SK-N-SH (cell line): ENCODE results near the gene VWDE. TPM values are rescaled to one million over a fixed set of nuclear protein-coding genes. Genes with fewer than 3 reads are reported as not detected.

Experiments used
- CTCF ChIA-PET: fragments of 300-600, 350-600 bp; formaldehyde crosslinking; extraction: SDS; loops from one replicate; lab custom pipeline; 2021; lab: Yijun Ruan, JAX
- POLR2A ChIA-PET: fragments of 350-600 bp; sonication (Branson Sonifier 250); formaldehyde crosslinking; extraction: SDS; loops from one replicate; lab custom pipeline; 2020; ENCODE audit warnings: antibody characterized with exemption, inconsistent platforms; lab: Yijun Ruan, JAX
- DNase-seq: peaks from one replicate; pipeline ENCODE4 v3.0.0; 2012
- H2AFZ ChIP-seq: fragments of 200-600 bp; sonication (generic); 2 replicates; pipeline ENCODE4 v1.8.1; 2016; ENCODE audit warnings: antibody characterized with exemption, mild to moderate bottlenecking, low read depth
- H3F3A ChIP-seq: fragments of 200-600 bp; sonication (generic); replicated peaks from 2 replicates; pipeline ENCODE3; 2016; ENCODE audit warnings: antibody characterized with exemption, mild to moderate bottlenecking; ENCODE audit not compliant: insufficient read depth
- H3K27ac ChIP-seq, 2 experiments: fragments of 200-500 bp in 1 of 2; fragments of 200-600 bp in 1 of 2; sonication (Bioruptor generic) in 1 of 2; sonication (generic), shearing (Covaris generic) in 1 of 2; 2 replicates each; pipeline versions ENCODE4 v1.5.1 to v1.6.1; 2014 to 2016; ENCODE audit warnings: low read depth in 2 of 2, inconsistent platforms in 1 of 2, low read length in 1 of 2, mild to moderate bottlenecking in 1 of 2, mixed read lengths in 1 of 2
- H3K27me3 ChIP-seq: fragments of 200-600 bp; sonication (generic), shearing (Covaris generic); 2 replicates; pipeline ENCODE4 v1.6.1; 2016; ENCODE audit warnings: mixed run types; ENCODE audit not compliant: insufficient read depth
- H3K36me3 ChIP-seq, 2 experiments: fragments of 200-500 bp in 1 of 2; fragments of 200-600 bp in 1 of 2; sonication (Bioruptor generic) in 1 of 2; sonication (generic) in 1 of 2; replicated peaks in 1 of 2; 2 replicates each; pipeline versions ENCODE3 to v1.5.1; 2014 to 2016; ENCODE audit warnings: low read length in 1 of 2, mild to moderate bottlenecking in 1 of 2; ENCODE audit not compliant: insufficient read depth in 2 of 2, control insufficient read depth in 1 of 2
- H3K4me1 ChIP-seq, 2 experiments: fragments of 200-500 bp in 1 of 2; fragments of 200-600 bp in 1 of 2; sonication (Bioruptor generic) in 1 of 2; sonication (generic), shearing (Covaris generic) in 1 of 2; 2 replicates each; pipeline versions ENCODE4 v1.5.1 to v1.6.1; 2014 to 2016; ENCODE audit warnings: low read depth in 1 of 2, low read length in 1 of 2, mixed run types in 1 of 2; ENCODE audit not compliant: insufficient read depth in 2 of 2, control insufficient read depth in 1 of 2
- H3K4me2 ChIP-seq: fragments of 200-600 bp; sonication (generic), shearing (Covaris generic); 2 replicates; pipeline ENCODE4 v1.6.1; 2017; ENCODE audit warnings: mixed run types
- H3K4me3 ChIP-seq, 2 experiments: fragments of 200-500 bp in 1 of 2; fragments of 200-600 bp in 1 of 2; sonication (Bioruptor generic) in 1 of 2; sonication (generic), shearing (Covaris generic) in 1 of 2; 2 replicates each; pipeline versions ENCODE4 v1.5.1 to v1.8.1; 2014 to 2016; ENCODE audit warnings: low read depth in 2 of 2, inconsistent platforms in 1 of 2, low read length in 1 of 2, mild to moderate bottlenecking in 1 of 2, mixed read lengths in 1 of 2, moderate library complexity in 1 of 2
- H3K79me2 ChIP-seq: fragments of 200-600 bp; sonication (generic); 2 replicates; pipeline ENCODE4 v1.8.1; 2017; ENCODE audit warnings: mild to moderate bottlenecking; ENCODE audit not compliant: insufficient read depth
- H3K9ac ChIP-seq: fragments of 200-600 bp; sonication (generic); 2 replicates; pipeline ENCODE4 v1.6.1; 2017; ENCODE audit warnings: mixed run types
- H3K9me2 ChIP-seq: fragments of 200-600 bp; sonication (generic); 2 replicates; pipeline ENCODE4 v1.6.1; 2017; ENCODE audit warnings: mixed run types
- H3K9me3 ChIP-seq: fragments of 200-600 bp; sonication (generic); 2 replicates; pipeline ENCODE4 v1.6.1; 2017; ENCODE audit warnings: mixed run types, mild to moderate bottlenecking, moderate library complexity
- H4K20me1 ChIP-seq: fragments of 200-600 bp; sonication (generic); 2 replicates; pipeline ENCODE4 v1.6.1; 2017; ENCODE audit warnings: mild to moderate bottlenecking, mixed run types; ENCODE audit not compliant: insufficient read depth
- CHD2 ChIP-seq: fragments of 150-350 bp; IDR thresholded peaks from 2 replicates; pipeline ENCODE4 v1.6.1; 2018; ENCODE audit warnings: low read length; ENCODE audit not compliant: partially characterized antibody
- EP300 ChIP-seq, 2 experiments: IDR thresholded peaks; 2 replicates each; pipeline versions ENCODE4 v1.4.0 to v1.6.1; 2012; ENCODE audit warnings: borderline replicate concordance in 1 of 2, low read depth in 1 of 2, low read length in 1 of 2
- EZH2phosphoT487 ChIP-seq: fragments of 200-600 bp; sonication (generic); IDR thresholded peaks from 2 replicates; pipeline ENCODE4 v1.6.1; 2017; ENCODE audit warnings: low read depth, mixed run types, mild to moderate bottlenecking, antibody characterized with exemption, moderate library complexity, borderline replicate concordance
- FOXM1 ChIP-seq: IDR thresholded peaks from 2 replicates; pipeline ENCODE4 v1.4.0; 2012; ENCODE audit warnings: low read depth, mild to moderate bottlenecking
- GATA2 ChIP-seq: sonication (generic); formaldehyde crosslinking; IDR thresholded peaks from 2 replicates; pipeline ENCODE4 v1.5.0; 2020; ENCODE audit warnings: mild to moderate bottlenecking, missing genetic modification reagents
- JUND ChIP-seq: IDR thresholded peaks from 2 replicates; pipeline ENCODE4 v1.4.0; 2012
- MAX ChIP-seq: IDR thresholded peaks from 2 replicates; pipeline ENCODE4 v1.4.0; 2012; ENCODE audit warnings: low read depth
- MEF2A ChIP-seq: IDR thresholded peaks from 2 replicates; pipeline ENCODE4 v1.4.0; 2012; ENCODE audit warnings: low read depth, borderline replicate concordance
- MXI1 ChIP-seq: IDR thresholded peaks from 2 replicates; pipeline ENCODE4 v1.6.1; 2012; ENCODE audit warnings: mild to moderate bottlenecking, low read depth, low read length, improper control_type of control experiment
- NFIC ChIP-seq: IDR thresholded peaks from 2 replicates; pipeline ENCODE4 v1.4.0; 2012; ENCODE audit warnings: borderline replicate concordance
- NRF1 ChIP-seq: IDR thresholded peaks from 2 replicates; pipeline ENCODE4 v1.6.1; 2012; ENCODE audit warnings: low read depth, mild to moderate bottlenecking, low read length
- POLR2AphosphoS5 ChIP-seq: IDR thresholded peaks from 2 replicates; pipeline ENCODE4 v1.6.1; 2012; ENCODE audit warnings: low read depth, low read length
- RAD21 ChIP-seq: IDR thresholded peaks from 2 replicates; pipeline ENCODE4 v1.6.1; 2012; ENCODE audit warnings: mild to moderate bottlenecking, low read length
- RFX5 ChIP-seq: IDR thresholded peaks from 2 replicates; pipeline ENCODE4 v1.6.1; 2012; ENCODE audit warnings: mild to moderate bottlenecking, improper control_type of control experiment, low read length
- TAF1 ChIP-seq: IDR thresholded peaks from 2 replicates; pipeline ENCODE4 v1.6.1; 2012; ENCODE audit warnings: low read depth, mild to moderate bottlenecking, low read length, moderate library complexity, borderline replicate concordance
- YY1 ChIP-seq: IDR thresholded peaks from 2 replicates; pipeline ENCODE4 v1.4.0; 2012; ENCODE audit warnings: low read depth, mild to moderate bottlenecking
- ZBTB33 ChIP-seq: IDR thresholded peaks from 2 replicates; pipeline ENCODE4 v1.4.0; 2012; ENCODE audit warnings: low read depth, borderline replicate concordance
- WGBS: methylation state at CpG from one replicate; pipeline ENCODE4 v1.1.6; 2017; ENCODE audit warnings: low lambda C conversion rate; 5-methylcytosine and 5-hydroxymethylcytosine counted together
- polyA plus RNA-seq, 3 experiments: library from polyadenylated mRNA; depleted of rRNA; stranded (reverse); fragments of >200 nt; gene quantifications; 2 replicates each; pipeline ENCODE4 v1.2.3, GENCODE V29; 2012
- TF ChIP-seq, protein P1 (sequence below): IDR thresholded peaks from 2 replicates; pipeline ENCODE4; 2012
- TF ChIP-seq, protein P2 (sequence below): fragments of 200-600 bp; sonication (generic); IDR thresholded peaks from 2 replicates; pipeline ENCODE4 v1.6.1; 2017; ENCODE audit warnings: antibody characterized with exemption, mild to moderate bottlenecking, moderate library complexity
- TF ChIP-seq, protein P3 (sequence below): IDR thresholded peaks from 2 replicates; pipeline ENCODE4 v1.6.1; 2012; ENCODE audit warnings: mild to moderate bottlenecking, low read depth, low read length, moderate library complexity

VWDE gene
- polyA plus RNA-seq, 1 of the 3 experiments (the other 2 are of a cell fraction), result not detected

GRCh38 chr7:12360948-12361347, 42.7 kb downstream of the VWDE start:
- Histone ChIP-seq H3K4me1 (no peaks in the 10 kb centered on the region; a peak in 1 of 4 replicates), H3K36me3 (no peaks in the 10 kb centered on the region), H4K20me1 (no peaks in the 10 kb centered on the region), H3K27me3 (no peaks in the 10 kb centered on the region), H3K9me2 (no peaks in the 10 kb centered on the region), H3K9me3 (no peaks in the 10 kb centered on the region), H3K4me3 (no peak overlapping the region), H2AFZ (no peak overlapping the region), H3K79me2 (no peaks in the 10 kb centered on the region), H3F3A (no peaks in the 10 kb centered on the region), H3K27ac (no peak overlapping the region), H3K4me2 (no peak overlapping the region), H3K9ac (no peak overlapping the region)
- no peak for DNase-seq
- 29% methylated on average over 2 of the region's 2 CpGs for whole genome bisulfite sequencing
- POLR2A ChIA-PET, result no interaction called here
- TF ChIP-seq YY1, result no peak
- no peak for TF ChIP-seq MEF2A
- no peak for TF ChIP-seq CHD2
- TF ChIP-seq RFX5, result no peak
- TF ChIP-seq NRF1, result no peak
- no peak for TF ChIP-seq ZBTB33
- no peak for TF ChIP-seq MXI1
- no peak for TF ChIP-seq MAX
- TF ChIP-seq, protein P1, sequence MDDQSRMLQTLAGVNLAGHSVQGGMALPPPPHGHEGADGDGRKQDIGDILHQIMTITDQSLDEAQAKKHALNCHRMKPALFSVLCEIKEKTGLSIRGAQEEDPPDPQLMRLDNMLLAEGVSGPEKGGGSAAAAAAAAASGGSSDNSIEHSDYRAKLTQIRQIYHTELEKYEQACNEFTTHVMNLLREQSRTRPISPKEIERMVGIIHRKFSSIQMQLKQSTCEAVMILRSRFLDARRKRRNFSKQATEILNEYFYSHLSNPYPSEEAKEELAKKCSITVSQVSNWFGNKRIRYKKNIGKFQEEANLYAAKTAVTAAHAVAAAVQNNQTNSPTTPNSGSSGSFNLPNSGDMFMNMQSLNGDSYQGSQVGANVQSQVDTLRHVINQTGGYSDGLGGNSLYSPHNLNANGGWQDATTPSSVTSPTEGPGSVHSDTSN, result no peak
- TF ChIP-seq RAD21, result no peak
- TF ChIP-seq, protein P2, sequence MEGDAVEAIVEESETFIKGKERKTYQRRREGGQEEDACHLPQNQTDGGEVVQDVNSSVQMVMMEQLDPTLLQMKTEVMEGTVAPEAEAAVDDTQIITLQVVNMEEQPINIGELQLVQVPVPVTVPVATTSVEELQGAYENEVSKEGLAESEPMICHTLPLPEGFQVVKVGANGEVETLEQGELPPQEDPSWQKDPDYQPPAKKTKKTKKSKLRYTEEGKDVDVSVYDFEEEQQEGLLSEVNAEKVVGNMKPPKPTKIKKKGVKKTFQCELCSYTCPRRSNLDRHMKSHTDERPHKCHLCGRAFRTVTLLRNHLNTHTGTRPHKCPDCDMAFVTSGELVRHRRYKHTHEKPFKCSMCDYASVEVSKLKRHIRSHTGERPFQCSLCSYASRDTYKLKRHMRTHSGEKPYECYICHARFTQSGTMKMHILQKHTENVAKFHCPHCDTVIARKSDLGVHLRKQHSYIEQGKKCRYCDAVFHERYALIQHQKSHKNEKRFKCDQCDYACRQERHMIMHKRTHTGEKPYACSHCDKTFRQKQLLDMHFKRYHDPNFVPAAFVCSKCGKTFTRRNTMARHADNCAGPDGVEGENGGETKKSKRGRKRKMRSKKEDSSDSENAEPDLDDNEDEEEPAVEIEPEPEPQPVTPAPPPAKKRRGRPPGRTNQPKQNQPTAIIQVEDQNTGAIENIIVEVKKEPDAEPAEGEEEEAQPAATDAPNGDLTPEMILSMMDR, result no peak
- TF ChIP-seq JUND, result no peak
- no peak for TF ChIP-seq TAF1
- TF ChIP-seq EZH2phosphoT487, result no peak
- TF ChIP-seq, protein P3, sequence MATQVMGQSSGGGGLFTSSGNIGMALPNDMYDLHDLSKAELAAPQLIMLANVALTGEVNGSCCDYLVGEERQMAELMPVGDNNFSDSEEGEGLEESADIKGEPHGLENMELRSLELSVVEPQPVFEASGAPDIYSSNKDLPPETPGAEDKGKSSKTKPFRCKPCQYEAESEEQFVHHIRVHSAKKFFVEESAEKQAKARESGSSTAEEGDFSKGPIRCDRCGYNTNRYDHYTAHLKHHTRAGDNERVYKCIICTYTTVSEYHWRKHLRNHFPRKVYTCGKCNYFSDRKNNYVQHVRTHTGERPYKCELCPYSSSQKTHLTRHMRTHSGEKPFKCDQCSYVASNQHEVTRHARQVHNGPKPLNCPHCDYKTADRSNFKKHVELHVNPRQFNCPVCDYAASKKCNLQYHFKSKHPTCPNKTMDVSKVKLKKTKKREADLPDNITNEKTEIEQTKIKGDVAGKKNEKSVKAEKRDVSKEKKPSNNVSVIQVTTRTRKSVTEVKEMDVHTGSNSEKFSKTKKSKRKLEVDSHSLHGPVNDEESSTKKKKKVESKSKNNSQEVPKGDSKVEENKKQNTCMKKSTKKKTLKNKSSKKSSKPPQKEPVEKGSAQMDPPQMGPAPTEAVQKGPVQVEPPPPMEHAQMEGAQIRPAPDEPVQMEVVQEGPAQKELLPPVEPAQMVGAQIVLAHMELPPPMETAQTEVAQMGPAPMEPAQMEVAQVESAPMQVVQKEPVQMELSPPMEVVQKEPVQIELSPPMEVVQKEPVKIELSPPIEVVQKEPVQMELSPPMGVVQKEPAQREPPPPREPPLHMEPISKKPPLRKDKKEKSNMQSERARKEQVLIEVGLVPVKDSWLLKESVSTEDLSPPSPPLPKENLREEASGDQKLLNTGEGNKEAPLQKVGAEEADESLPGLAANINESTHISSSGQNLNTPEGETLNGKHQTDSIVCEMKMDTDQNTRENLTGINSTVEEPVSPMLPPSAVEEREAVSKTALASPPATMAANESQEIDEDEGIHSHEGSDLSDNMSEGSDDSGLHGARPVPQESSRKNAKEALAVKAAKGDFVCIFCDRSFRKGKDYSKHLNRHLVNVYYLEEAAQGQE, result no peak
- TF ChIP-seq EP300 (IDR thresholded peaks at IDR 0.05; ENCODE audit: borderline replicate concordance in 1 of 2, low read depth in 1 of 2, low read length in 1 of 2), result no peak
- TF ChIP-seq GATA2, result no peak
- TF ChIP-seq FOXM1, result no peak
- no peak for TF ChIP-seq NFIC
- no peak for TF ChIP-seq POLR2AphosphoS5
- CTCF ChIA-PET, result no interaction called here
